NK-92 (cell line): Measurements from ENCODE around the gene ZNF346.

Source experiments
- DNase-seq: peaks from one replicate; lab custom pipeline; 2025; ENCODE audit not compliant: unreplicated experiment; lab: John Stamatoyannopoulos, UW

The ZNF346 gene

GRCh38 chr5:177066224-177066623 lies 43.7 kb downstream of the ZNF346 start:
- DNase-seq, result no peak

DNA sequence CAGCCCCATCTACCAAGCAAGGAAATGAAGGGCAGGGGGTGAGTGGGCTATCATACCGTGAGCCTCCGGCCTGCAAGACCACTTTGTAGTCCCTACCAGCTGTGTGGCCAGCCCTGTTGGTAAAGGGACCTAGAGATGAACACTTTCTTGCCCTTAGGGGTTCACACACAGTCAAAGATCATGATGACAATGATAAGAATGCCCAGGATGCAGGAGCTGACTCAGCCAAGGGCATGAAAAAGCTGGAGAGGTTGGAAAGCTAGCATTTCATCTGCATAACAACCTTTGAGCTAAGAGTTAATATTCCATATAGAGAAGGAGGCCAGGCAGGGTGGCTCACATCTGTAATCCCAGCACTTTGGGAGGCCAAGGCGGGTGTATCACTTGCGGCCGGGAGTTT lies 45.0 kb downstream of the ZNF346 start:
- no peak for DNase-seq

- no peak for DNase-seq
Observed at GRCh38 chr5:177070536-177071191, 48.2 kb downstream of the ZNF346 start.

- DNase-seq, result no peak
Observed at GRCh38 chr5:177071666-177072385, 49.3 kb downstream of the ZNF346 start.

DNA sequence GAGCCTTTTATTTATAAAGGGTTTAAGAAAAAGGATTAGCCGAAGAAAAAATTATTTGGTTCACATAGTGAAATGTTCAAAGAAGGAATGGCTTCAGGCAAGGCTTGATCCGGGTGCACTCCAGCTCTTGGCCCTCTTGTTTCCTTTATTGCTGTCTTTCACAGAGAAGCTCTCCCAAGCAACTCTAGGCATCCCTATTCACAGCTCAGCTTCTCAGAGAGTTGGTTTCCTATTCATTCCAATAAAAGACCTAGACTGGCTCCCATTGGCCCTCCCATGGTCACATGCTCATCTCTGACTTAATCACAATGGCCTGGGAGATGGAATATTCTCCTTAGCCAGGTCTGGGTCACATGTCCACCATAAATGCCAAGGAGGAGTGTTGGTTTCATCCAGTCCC lies 54.8 kb downstream of the ZNF346 start:
- DNase-seq, result no peak

DNA sequence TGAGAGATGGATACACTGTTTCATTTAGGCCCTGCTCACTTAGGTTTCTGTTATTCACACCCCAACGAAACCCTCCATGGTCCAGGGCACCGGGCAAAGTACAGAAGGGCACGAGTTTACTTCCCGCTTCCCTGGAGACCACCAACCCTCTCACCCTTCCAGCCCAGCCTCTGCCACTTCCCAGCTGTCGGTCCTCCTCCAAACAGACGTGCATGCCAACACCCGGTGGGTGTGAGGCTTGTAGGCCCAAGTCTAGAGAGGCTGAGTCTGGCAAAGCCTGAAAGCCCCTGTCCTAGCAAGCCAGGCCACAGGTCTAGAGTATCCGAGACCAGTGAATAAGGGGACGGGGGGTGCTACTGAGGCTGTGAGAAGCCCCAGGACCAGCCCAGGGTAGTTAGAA lies 57.1 kb downstream of the ZNF346 start:
- DNase-seq, result no peak

DNA sequence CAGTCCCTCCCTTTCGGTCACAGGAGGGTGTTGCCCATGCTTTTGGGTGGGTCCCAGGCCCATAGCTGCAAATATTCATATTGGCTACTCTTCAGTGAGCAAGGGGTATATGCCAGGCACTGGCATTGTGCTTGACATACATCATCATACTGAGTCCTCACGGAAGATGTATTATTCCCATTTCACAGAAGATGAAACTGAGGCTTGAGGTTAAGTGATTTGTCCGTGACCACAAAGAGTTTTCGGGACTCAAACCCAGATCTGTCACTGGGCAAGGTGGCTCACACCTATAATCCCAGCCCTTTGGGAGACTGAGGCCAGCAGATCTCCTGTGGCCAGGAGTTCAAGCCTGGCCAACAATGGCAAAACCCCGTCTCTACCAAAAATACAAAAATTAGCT lies 57.8 kb downstream of the ZNF346 start:
- DNase-seq, result no peak

- no peak for DNase-seq
Observed at GRCh38 chr5:177081859-177082258, 59.4 kb downstream of the ZNF346 start.

DNA sequence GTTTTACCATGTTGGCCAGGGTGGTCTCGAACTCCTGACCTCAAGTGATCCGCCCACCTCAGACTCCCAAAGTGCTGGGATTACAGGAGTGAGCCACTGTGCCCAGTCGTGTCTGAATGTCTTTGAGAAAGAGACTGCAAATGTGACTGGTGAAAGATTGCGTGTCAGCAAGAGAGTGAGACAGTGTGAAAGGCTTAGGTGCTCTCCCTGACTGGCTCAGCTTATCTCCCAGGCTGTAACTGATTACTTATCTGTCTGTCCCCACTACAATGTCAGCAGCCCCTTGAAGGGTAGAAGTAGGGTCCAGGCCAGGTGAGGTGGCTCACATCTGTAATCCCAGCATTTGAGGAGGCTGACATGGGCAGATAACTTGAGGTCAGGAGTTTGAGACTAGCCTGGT lies 60.9 kb downstream of the ZNF346 start:
- no peak for DNase-seq

DNA sequence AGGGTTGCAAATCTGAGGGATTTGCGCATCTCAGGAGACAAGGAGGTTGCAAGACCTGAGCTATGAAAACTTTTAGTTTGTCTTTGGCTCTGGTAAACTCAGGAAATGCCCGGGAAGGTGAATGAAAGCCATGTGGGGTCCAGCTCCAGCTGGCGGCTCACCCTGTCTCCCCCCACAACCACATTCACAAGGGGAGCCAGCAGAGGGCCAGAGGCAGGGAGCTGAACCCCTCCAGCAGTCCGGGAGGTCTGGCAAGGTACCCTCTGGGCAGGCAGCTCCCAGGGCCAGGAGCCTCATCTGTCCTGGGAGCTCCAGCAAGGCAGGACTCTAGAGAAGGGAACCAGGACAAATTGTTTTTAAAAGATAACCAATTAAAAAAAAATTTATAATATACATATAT lies 61.7 kb downstream of the ZNF346 start:
- no peak for DNase-seq

DNA sequence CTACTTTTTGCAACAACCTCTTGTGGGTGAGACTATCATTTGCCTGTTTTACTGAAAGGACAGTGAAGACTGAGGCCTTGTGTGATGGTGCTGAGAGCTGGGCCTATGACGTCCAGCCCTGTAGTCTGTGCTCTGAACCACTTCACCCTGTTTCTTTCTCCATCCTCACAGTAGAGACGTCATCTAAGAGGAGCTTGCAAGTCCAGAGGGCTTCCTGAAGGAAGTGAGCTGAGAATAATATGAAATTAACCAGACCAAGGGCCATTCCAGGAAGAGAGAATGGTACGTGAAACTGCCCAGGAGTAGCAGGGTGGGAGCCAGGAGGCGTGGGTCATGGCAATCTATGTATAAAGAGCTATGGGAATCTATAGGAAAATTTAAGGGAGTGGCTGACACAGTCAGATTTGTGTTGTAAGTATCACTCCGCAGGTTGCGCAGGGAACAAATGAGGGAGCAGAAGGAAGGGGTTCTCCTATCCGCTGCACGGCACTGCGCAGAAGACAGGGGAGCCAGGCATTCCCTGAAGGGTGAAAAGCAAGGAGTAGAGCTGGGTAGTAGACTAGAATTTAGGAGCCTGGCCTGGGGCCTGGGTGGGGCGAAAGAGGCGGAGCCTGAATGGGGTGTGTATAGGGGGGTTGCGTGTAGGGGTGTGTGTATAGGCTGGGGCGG lies 63.6 kb downstream of the ZNF346 start:
- DNase-seq, result no peak

- no peak for DNase-seq
Observed at GRCh38 chr5:177086654-177087397, 64.3 kb downstream of the ZNF346 start, which contains the start of gene FGFR4. Gene FGFR4, plus strand, starts transcription at chr5:177086915. Its CDS starts 2,688 bp downstream, at chr5:177089603.

DNA sequence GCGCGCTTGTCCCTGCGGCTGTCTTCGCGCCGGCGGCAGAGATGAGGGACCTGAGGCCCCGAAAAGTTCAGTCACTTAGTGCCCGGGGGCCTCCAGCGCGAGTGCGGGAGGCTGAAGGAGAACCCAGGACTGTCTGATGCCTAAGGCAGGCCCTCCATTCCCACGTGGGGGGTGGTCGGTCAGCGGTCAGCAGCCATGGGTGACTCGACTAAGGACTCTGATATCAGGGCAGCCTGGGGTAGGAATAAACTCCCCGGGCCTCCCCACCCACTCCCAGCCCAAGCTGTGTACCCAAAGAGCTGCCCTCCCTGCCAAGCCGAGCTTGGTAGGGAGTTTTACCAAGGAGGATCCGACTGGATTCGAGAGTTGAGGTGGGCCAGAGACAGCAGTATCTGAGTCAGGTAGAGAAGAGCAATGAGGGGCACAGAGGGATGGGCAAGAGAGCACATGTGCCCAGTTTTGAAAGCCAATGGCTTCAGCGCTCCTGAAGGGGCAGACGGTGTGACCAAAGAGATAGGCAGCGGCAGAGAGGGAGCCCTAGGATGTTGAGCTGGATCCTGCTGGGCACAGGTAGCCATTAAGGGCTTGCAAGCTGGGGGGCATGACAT lies 65.0 kb downstream of the ZNF346 start:
- no peak for DNase-seq

DNA sequence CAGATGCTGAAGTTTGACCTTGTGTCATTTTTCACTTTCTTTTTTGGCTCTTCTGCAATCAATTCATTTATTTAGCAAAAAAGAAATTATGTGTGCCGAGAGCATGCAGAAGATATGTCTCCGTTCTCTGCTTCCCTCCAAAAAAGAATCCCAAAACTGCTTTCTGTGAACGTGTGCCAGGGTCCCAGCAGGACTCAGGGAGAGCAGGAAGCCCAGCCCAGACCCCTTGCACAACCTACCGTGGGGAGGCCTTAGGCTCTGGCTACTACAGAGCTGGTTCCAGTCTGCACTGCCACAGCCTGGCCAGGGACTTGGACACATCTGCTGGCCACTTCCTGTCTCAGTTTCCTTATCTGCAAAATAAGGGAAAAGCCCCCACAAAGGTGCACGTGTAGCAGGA lies 66.6 kb downstream of the ZNF346 start:
- DNase-seq, result no peak

GRCh38 chr5:177089825-177090641 lies 67.5 kb downstream of the ZNF346 start:
- DNase-seq, result no peak

- DNase-seq, result no peak
Observed at GRCh38 chr5:177090813-177091212, 68.3 kb downstream of the ZNF346 start.

DNA sequence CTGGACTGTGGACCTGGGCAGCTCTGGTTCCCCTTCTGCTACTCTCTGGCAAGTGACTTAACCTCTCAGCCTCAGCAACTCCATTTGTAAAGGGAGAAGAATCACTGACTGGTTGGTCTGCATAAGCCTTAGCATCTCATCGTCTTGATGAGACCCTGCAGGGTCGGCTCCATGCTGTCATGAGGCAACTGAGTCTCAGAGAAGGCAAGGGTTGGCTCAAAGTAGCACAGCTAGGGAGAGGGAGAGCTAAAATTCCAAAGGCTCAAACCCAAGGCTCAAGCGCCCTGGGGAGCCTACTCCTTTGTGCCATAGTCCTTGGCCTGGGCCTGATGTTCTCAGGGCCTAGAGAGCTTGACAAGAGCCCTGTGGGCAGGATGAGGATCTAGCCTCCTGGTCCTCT lies 68.7 kb downstream of the ZNF346 start:
- DNase-seq, result no peak

GRCh38 chr5:177092178-177093081 lies 69.9 kb downstream of the ZNF346 start:
- DNase-seq, result no peak

DNA sequence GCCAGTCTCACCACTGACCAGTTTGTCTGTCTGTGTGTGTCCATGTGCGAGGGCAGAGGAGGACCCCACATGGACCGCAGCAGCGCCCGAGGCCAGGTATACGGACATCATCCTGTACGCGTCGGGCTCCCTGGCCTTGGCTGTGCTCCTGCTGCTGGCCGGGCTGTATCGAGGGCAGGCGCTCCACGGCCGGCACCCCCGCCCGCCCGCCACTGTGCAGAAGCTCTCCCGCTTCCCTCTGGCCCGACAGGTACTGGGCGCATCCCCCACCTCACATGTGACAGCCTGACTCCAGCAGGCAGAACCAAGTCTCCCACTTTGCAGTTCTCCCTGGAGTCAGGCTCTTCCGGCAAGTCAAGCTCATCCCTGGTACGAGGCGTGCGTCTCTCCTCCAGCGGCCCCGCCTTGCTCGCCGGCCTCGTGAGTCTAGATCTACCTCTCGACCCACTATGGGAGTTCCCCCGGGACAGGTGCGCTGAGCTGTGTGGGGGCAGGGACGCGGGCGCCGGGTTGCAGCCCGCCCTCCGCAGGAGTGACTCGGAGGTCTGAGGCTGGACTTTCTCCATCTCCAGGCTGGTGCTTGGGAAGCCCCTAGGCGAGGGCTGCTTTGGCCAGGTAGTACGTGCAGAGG lies 70.7 kb downstream of the ZNF346 start:
- no peak for DNase-seq
